Large intestine (tissue), 3 donors: ENCODE measurements around the gene CMIP. TPM values are rescaled to one million over a fixed set of nuclear protein-coding genes. Genes with fewer than 3 reads are reported as not detected.

ENCODE experiments used
- DNase-seq, 2 donors: peaks; one replicate each; pipeline versions ENCODE4 v3.0.0 to v3.0.0-alpha.2; 2013
- H3K27ac ChIP-seq: one replicate; pipeline ENCODE4 v1.5.1; 2013; ENCODE audit warnings: low read length
- H3K27me3 ChIP-seq: 2 replicates; pipeline ENCODE4 v1.6.1; 2013; ENCODE audit warnings: low read length; ENCODE audit not compliant: control insufficient read depth, insufficient read depth
- H3K36me3 ChIP-seq: 2 replicates; pipeline ENCODE4 v1.6.1; 2013; ENCODE audit warnings: low read length; ENCODE audit not compliant: control insufficient read depth, insufficient read depth
- H3K4me1 ChIP-seq: one replicate; pipeline ENCODE4 v1.6.1; 2013; ENCODE audit warnings: low read length; ENCODE audit not compliant: control insufficient read depth, insufficient read depth
- H3K4me3 ChIP-seq: one replicate; pipeline ENCODE4 v1.5.1; 2013; ENCODE audit warnings: low read length
- H3K9me3 ChIP-seq: one replicate; pipeline ENCODE4 v1.6.1; 2013; ENCODE audit warnings: mild to moderate bottlenecking, low read depth, low read length, moderate library complexity; ENCODE audit not compliant: control insufficient read depth
- WGBS: methylation state at CpG from one replicate; pipeline ENCODE4 v1.1.5; 2013; ENCODE audit warnings: low lambda C conversion rate; ENCODE audit not compliant: insufficient coverage; 5-methylcytosine and 5-hydroxymethylcytosine counted together
- polyA plus RNA-seq: library from polyadenylated mRNA; unstranded; fragments of 120-200 nt; gene quantifications from one replicate; pipeline ENCODE4 v1.2.1, GENCODE V29; 2013

Gene CMIP
- polyA plus RNA-seq, 1 donor: 64.5 TPM

- peaks cover 32% of the 10 kb centered on the region for H3K4me1 ChIP-seq
- H3K27me3 ChIP-seq: no peaks in the 10 kb centered on the region
- H3K9me3 ChIP-seq: no peaks in the 10 kb centered on the region
- H3K4me3 ChIP-seq: no peak overlapping the region
- peaks cover 2% of the 10 kb centered on the region for H3K36me3 ChIP-seq
- H3K27ac ChIP-seq: no peak overlapping the region
- DNase-seq: no peak
- WGBS: 100% methylated on average over 1 of the region's 18 CpGs
Measured at GRCh38 chr16:81537721-81538561, 93.3 kb downstream of the CMIP start.

GRCh38 chr16:81539009-81539758 is 94.6 kb downstream of the CMIP start:
- Histone ChIP-seq H3K36me3 (peaks cover 2% of the 10 kb centered on the region), H3K27me3 (no peaks in the 10 kb centered on the region), H3K27ac (peak overlapping the region; percentile 16), H3K4me1 (peaks cover 34% of the 10 kb centered on the region), H3K4me3 (no peak overlapping the region), H3K9me3 (no peaks in the 10 kb centered on the region)
- DNase-seq: no peak
- WGBS: 78% methylated on average over 5 of the region's 18 CpGs

DNA sequence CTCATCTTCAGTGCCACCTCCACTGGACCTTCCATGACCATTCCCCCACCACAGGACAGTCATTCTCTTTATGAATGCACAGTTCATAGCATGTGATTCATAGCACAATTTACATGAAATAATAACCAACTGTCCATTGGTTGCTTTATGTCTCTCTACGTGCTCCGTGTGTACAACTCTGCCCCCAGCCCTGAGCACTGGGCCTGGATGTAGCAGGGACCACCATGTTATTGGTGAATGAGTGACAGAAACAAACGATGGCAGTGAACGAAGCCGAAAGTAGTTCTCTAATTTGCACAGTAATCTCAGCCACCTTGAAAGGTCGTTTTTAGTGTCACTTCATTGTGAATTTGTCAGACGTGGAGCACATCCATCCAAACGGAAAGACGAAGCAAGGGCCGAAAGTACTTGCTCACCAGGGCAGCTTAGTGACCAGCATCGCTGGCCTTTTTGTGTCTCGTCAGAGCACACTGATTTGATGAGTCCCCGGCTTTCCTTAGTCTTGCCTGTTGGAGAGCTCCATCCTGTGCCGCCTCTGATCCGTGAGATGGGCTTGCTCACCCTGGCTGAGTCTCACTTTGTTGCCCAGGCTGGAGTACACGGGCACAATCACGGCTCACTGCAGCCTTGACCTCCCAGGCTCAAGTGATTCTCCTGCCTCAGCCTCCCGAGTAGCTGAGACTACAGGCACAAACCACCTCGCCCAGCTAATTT is 95.3 kb downstream of the CMIP start:
- no peaks in the 10 kb centered on the region for H3K27me3 ChIP-seq
- no peak for DNase-seq
- H3K27ac ChIP-seq: peak overlapping the region; percentile 16
- no CpG with 5 or more reads among the region's 19 CpGs for WGBS
- no peak overlapping the region for H3K4me3 ChIP-seq
- H3K9me3 ChIP-seq: no peaks in the 10 kb centered on the region
- H3K36me3 ChIP-seq: peaks cover 2% of the 10 kb centered on the region
- H3K4me1 ChIP-seq: peaks cover 41% of the 10 kb centered on the region

DNA sequence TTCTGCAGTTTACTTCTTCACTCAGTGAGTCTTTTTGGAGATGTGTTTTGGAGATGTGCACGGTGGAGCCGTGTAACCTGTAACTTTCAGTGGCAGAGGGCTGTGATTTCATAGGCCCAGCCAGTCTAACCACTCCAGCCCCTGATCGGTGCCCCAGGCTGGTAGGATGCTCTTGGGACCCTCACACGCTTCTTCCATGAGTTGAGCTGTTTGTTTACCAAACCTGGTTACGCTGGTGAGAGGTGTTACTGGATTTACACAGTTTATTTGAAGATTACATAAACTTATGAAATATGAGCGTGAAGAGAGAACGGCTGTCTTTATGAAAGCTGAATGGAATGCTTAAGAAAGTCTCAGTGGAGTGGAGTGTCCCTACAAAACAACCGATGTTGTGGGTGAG is 96.7 kb downstream of the CMIP start:
- WGBS: 64% methylated on average over 5 of the region's 8 CpGs
- peaks cover 35% of the 10 kb centered on the region for H3K4me1 ChIP-seq

DNA sequence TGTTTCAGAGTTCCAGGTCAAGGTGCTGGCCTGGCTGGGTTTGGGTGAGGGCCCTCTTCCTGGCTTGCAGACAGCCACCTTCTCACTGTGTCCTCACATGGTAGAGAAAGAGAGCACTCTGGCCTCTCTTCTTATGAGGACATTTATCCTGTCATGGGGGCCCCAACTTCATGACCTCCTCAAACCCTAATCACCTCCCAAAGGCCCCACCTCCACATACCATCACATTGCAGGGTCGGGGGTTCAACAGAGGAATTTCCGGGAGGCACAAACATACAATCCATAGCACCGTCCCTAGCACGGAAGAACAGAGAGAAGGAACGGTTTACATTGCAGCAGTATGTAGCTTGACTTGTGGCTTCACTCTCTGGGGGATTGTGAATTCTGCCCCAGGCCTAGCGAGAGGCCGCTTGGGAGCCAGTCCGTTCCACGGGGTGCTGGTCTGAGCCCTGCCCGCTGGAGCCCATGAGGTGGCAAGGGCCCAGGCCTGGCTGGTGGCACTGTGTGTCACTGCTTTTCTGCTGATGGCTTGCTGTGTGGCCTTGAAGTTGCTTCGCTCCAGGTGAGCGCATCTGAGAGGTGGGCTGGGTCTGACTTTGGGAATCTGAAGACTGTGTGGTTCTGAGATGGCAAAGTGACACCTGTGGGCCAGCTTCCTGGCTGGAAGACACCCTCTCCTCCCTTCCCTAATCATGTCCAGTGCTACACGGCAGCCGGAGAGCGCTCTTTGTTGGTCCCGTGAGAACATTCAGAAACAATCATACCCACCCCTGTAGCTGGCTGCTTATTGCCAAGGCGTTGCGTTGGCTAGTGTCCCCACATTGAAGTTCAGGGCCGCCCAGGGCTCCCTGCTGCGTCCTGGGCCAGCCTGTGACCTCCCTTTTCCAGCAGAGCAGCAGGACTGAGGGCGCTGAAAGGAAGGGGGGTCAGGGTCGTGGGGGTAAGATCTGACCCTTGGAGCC is 98.3 kb downstream of the CMIP start:
- peak overlapping the region; percentile 3 for H3K27ac ChIP-seq
- WGBS: 80% methylated on average over 2 of the region's 22 CpGs

More for the DNA sequence above, 96.7 kb downstream of the CMIP start:
- Histone ChIP-seq H3K9me3 (no peaks in the 10 kb centered on the region), H3K27ac (no peak overlapping the region), H3K36me3 (peaks cover 2% of the 10 kb centered on the region), H3K27me3 (no peaks in the 10 kb centered on the region), H3K4me3 (no peak overlapping the region)
- no peak for DNase-seq

GRCh38 chr16:81543571-81543970 is 99.0 kb downstream of the CMIP start:
- WGBS: no CpG with 5 or more reads among the region's 3 CpGs
- Histone ChIP-seq H3K27me3 (no peaks in the 10 kb centered on the region), H3K27ac (peak overlapping the region; percentile 3), H3K9me3 (no peaks in the 10 kb centered on the region), H3K4me1 (peaks cover 52% of the 10 kb centered on the region), H3K36me3 (no peaks in the 10 kb centered on the region), H3K4me3 (no peak overlapping the region)
- no peak for DNase-seq

More for the DNA sequence above, 98.3 kb downstream of the CMIP start:
- Histone ChIP-seq H3K36me3 (peaks cover 2% of the 10 kb centered on the region), H3K4me1 (peaks cover 45% of the 10 kb centered on the region), H3K9me3 (no peaks in the 10 kb centered on the region), H3K27me3 (no peaks in the 10 kb centered on the region), H3K4me3 (no peak overlapping the region)
- no peak for DNase-seq

DNA sequence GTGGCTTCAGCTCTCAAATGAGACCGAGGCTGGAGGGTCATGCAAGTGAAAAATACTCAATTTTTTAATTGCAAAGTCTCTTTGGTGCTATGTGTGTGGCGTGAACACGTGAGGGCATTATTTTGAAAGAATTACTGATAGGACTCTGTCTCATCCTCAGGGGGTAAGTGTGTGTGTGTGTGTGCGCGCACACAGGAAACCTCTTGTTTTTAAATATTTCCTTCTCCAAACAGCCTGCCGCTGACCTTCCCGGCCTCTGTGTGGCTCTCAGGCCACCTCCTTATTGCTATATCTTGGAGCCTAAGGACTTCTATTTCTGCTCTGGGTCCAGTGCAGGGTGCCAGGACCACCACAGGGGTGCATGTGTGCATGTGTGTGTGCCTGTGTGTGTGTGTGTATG is 99.7 kb downstream of the CMIP start:
- Histone ChIP-seq H3K4me1 (peaks cover 57% of the 10 kb centered on the region), H3K27ac (peak overlapping the region; percentile 14), H3K9me3 (no peaks in the 10 kb centered on the region), H3K27me3 (no peaks in the 10 kb centered on the region), H3K4me3 (no peak overlapping the region), H3K36me3 (no peaks in the 10 kb centered on the region)
- no CpG with 5 or more reads among the region's 7 CpGs for WGBS
- no peak for DNase-seq

- Histone ChIP-seq H3K27me3 (no peaks in the 10 kb centered on the region), H3K9me3 (peaks cover 2% of the 10 kb centered on the region), H3K27ac (no peak overlapping the region), H3K36me3 (no peaks in the 10 kb centered on the region), H3K4me1 (peaks cover 61% of the 10 kb centered on the region), H3K4me3 (no peak overlapping the region)
- no CpG with 5 or more reads among the region's 9 CpGs for WGBS
- peak in 1 of 2 donors; percentile 50 for DNase-seq
Measured at GRCh38 chr16:81544700-81545271, 100.2 kb downstream of the CMIP start.

- H3K27ac ChIP-seq: no peak overlapping the region
- WGBS: no CpG with 5 or more reads among the region's 25 CpGs
- no peak overlapping the region for H3K4me3 ChIP-seq
- DNase-seq: no peak
- H3K27me3 ChIP-seq: no peaks in the 10 kb centered on the region
- peaks cover 70% of the 10 kb centered on the region for H3K4me1 ChIP-seq
- H3K9me3 ChIP-seq: peaks cover 2% of the 10 kb centered on the region
- no peaks in the 10 kb centered on the region for H3K36me3 ChIP-seq
Measured at GRCh38 chr16:81545470-81546250, 101.1 kb downstream of the CMIP start.
